ENCODE measurements around the gene PRPS1L1. TPM values are rescaled to one million over a fixed set of nuclear protein-coding genes. Genes with fewer than 3 reads are reported as not detected.

The PRPS1L1 gene
- total and polyA plus RNA-seq, 10 of the 15 experiments (the other 5 are each of a cell fraction or from before 2014, with no cell fraction given), result not detected

DNA sequence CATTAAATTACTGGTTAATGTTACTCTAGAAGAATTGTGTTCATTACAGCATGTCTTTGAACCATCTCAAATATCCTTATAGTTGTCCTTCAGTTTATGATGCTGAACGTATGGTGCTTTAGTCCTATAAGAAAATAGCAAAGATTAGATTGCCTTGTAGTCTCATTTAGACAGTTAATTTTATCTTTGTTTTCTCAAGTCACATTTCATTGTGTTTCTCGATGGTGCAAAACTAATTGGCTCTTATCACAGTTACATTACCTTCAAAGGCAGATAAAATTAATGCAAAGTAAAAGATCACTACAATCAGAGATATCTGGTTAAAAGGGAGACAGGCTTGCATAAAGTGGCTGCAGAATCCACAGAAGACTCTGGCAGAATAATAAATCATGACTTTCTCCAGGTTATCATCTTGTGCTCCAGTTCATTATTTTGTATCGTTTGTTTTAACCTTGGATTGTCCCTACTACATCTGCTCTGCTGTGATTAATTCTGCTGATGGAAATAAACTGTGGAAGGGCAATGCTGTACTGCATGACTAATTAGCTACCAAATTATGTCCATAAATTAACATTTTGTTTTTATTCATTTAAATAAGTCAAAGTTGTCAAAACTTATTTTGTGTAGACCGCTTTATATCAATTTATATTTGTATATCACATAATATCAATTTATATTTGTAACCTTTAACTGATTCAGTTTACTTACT is 24.2 kb downstream of the PRPS1L1 start:
- Histone ChIP-seq H3K27me3 (replicated peaks in 1 of 2; ENCODE audit: control insufficient read depth in 2 of 2, insufficient read depth in 2 of 2, low read length in 1 of 2) (no peaks in the 10 kb centered on the region), H3K9ac (ENCODE audit: control insufficient read depth, insufficient read depth, low read length) (no peak overlapping the region), H3K27ac (ENCODE audit: control insufficient read depth, insufficient read depth) (no peak overlapping the region), H4K20me1 (ENCODE audit: control insufficient read depth, insufficient read depth) (no peaks in the 10 kb centered on the region), H3K36me3 (ENCODE audit: control insufficient read depth in 2 of 2, insufficient read depth in 2 of 2, low read length in 1 of 2) (no peaks in the 10 kb centered on the region), H3K9me3 (replicated peaks; ENCODE audit: control insufficient read depth, insufficient read depth, low read length) (no peaks in the 10 kb centered on the region; the same call in 2 of the 3 replicates), H3K79me2 (ENCODE audit: control insufficient read depth, insufficient read depth, low read length) (no peaks in the 10 kb centered on the region), H3K4me1 (ENCODE audit: control insufficient read depth, insufficient read depth, low read length) (no peaks in the 10 kb centered on the region), H3K4me3 (no peak overlapping the region), H2AFZ (ENCODE audit: control insufficient read depth, low read depth, low read length) (no peak overlapping the region), H3K4me2 (ENCODE audit: control insufficient read depth, insufficient read depth) (no peak overlapping the region)
- FAIRE-seq (no peak), DNase-seq (ENCODE audit: low read depth, low spot score) (no peak), ATAC-seq (no peak)
- intact Hi-C loops (cut with micrococcal nuclease; ENCODE audit: unreplicated experiment), result no loop called here
- TF ChIP-seq EP300 (IDR thresholded peaks at IDR 0.05; ENCODE audit: borderline replicate concordance in 1 of 2, control insufficient read depth in 1 of 2, low read depth in 2 of 2, low read length in 2 of 2), result no peak
- TF ChIP-seq, protein P1, sequence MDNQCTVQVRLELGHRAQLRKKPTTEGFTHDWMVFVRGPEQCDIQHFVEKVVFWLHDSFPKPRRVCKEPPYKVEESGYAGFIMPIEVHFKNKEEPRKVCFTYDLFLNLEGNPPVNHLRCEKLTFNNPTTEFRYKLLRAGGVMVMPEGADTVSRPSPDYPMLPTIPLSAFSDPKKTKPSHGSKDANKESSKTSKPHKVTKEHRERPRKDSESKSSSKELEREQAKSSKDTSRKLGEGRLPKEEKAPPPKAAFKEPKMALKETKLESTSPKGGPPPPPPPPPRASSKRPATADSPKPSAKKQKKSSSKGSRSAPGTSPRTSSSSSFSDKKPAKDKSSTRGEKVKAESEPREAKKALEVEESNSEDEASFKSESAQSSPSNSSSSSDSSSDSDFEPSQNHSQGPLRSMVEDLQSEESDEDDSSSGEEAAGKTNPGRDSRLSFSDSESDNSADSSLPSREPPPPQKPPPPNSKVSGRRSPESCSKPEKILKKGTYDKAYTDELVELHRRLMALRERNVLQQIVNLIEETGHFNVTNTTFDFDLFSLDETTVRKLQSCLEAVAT (IDR thresholded peaks at IDR 0.05), result no peak
- 22% methylated on average over 4 of the region's 4 CpGs for WGBS (ENCODE audit: insufficient coverage, insufficient replicate concordance, low lambda C conversion rate, missing lambda C conversion rate)
- SMC1A ChIA-PET (ENCODE audit: uncharacterized antibody, unreplicated experiment), result no interaction called here
- BruUV-seq (replicated peaks), result no TSS peak
- POLR2A ChIA-PET, result no interaction called here
- CTCF ChIA-PET, result no interaction called here
- RAD21 ChIA-PET (ENCODE audit: unreplicated experiment), result no interaction called here
- in situ Hi-C loops (cut with MboI), result no loop called here

DNA sequence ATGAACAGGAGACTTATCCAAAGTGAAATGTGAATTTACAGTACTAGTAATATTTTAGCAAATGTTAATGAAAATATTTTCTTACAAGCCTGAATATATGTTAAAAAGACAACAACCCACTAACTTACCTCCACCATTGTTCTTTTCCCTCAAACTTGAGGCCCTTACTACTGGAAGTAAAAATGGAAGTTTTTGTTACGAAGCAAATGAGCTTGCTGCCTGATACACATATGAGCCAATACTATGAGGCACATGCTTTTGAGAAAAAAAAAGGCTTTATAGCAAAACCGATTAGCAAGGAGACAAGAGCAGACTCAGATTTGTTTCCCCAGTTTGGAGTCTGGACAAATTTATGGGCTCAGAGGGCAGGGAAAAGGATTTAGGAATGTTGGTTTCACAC is 29.0 kb downstream of the PRPS1L1 start:
- in situ Hi-C loops (cut with MboI), result no loop called here
- BruUV-seq (replicated peaks), result no TSS peak
- ATAC-seq, result no peak
- Histone ChIP-seq H4K20me1 (ENCODE audit: control insufficient read depth, insufficient read depth) (no peaks in the 10 kb centered on the region), H3K9me3 (replicated peaks; ENCODE audit: control insufficient read depth, insufficient read depth, low read length) (no peaks in the 10 kb centered on the region; the same call in 2 of the 3 replicates), H3K9ac (ENCODE audit: control insufficient read depth, insufficient read depth, low read length) (no peak overlapping the region), H2AFZ (ENCODE audit: control insufficient read depth, low read depth, low read length) (no peak overlapping the region), H3K27me3 (replicated peaks in 1 of 2; ENCODE audit: control insufficient read depth in 2 of 2, insufficient read depth in 2 of 2, low read length in 1 of 2) (no peaks in the 10 kb centered on the region), H3K79me2 (ENCODE audit: control insufficient read depth, insufficient read depth, low read length) (no peaks in the 10 kb centered on the region), H3K4me1 (ENCODE audit: control insufficient read depth, insufficient read depth, low read length) (no peaks in the 10 kb centered on the region), H3K4me3 (no peak overlapping the region), H3K27ac (ENCODE audit: control insufficient read depth, insufficient read depth) (no peak overlapping the region), H3K4me2 (ENCODE audit: control insufficient read depth, insufficient read depth) (no peak overlapping the region), H3K36me3 (ENCODE audit: control insufficient read depth in 2 of 2, insufficient read depth in 2 of 2, low read length in 1 of 2) (no peaks in the 10 kb centered on the region)
- CTCF ChIA-PET, result no interaction called here
- POLR2A ChIA-PET, result no interaction called here
- SMC1A ChIA-PET (ENCODE audit: uncharacterized antibody, unreplicated experiment), result interaction anchor here (0.7 kb wide), 1 partner anchor 228 kb away, joined by 3 read pairs; no protein-coding TSS in a partner anchor
- intact Hi-C loops (cut with micrococcal nuclease; ENCODE audit: unreplicated experiment), result no loop called here
- no peak for DNase-seq (ENCODE audit: low read depth, low spot score)
- 38% methylated on average over 2 of the region's 2 CpGs for WGBS (ENCODE audit: insufficient coverage, insufficient replicate concordance, low lambda C conversion rate, missing lambda C conversion rate)
- RAD21 ChIA-PET (ENCODE audit: unreplicated experiment), result no interaction called here
- no peak for FAIRE-seq
- TF ChIP-seq RFX5 (IDR thresholded peaks at IDR 0.05; ENCODE audit: low read depth, low read length), result no peak
- TF ChIP-seq TBL1XR1 (IDR thresholded peaks at IDR 0.05; ENCODE audit: low read depth, low read length), result no peak
- no peak for TF ChIP-seq SMARCA5 (IDR thresholded peaks at IDR 0.05)
- TF ChIP-seq IKZF1 (conservative IDR thresholded peaks at IDR 0.05), result no peak
- TF ChIP-seq SRF (IDR thresholded peaks at IDR 0.05; ENCODE audit: low read depth in 2 of 2, low read length in 2 of 2), result no peak
- no peak for TF ChIP-seq ZNF207 (IDR thresholded peaks at IDR 0.05; ENCODE audit: borderline replicate concordance)
- TF ChIP-seq, protein P2, sequence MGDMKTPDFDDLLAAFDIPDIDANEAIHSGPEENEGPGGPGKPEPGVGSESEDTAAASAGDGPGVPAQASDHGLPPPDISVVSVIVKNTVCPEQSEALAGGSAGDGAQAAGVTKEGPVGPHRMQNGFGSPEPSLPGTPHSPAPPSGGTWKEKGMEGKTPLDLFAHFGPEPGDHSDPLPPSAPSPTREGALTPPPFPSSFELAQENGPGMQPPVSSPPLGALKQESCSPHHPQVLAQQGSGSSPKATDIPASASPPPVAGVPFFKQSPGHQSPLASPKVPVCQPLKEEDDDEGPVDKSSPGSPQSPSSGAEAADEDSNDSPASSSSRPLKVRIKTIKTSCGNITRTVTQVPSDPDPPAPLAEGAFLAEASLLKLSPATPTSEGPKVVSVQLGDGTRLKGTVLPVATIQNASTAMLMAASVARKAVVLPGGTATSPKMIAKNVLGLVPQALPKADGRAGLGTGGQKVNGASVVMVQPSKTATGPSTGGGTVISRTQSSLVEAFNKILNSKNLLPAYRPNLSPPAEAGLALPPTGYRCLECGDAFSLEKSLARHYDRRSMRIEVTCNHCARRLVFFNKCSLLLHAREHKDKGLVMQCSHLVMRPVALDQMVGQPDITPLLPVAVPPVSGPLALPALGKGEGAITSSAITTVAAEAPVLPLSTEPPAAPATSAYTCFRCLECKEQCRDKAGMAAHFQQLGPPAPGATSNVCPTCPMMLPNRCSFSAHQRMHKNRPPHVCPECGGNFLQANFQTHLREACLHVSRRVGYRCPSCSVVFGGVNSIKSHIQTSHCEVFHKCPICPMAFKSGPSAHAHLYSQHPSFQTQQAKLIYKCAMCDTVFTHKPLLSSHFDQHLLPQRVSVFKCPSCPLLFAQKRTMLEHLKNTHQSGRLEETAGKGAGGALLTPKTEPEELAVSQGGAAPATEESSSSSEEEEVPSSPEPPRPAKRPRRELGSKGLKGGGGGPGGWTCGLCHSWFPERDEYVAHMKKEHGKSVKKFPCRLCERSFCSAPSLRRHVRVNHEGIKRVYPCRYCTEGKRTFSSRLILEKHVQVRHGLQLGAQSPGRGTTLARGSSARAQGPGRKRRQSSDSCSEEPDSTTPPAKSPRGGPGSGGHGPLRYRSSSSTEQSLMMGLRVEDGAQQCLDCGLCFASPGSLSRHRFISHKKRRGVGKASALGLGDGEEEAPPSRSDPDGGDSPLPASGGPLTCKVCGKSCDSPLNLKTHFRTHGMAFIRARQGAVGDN (IDR thresholded peaks at IDR 0.05), result no peak
- TF ChIP-seq TCF12 (IDR thresholded peaks at IDR 0.05; ENCODE audit: low read depth, low read length), result no peak
- no peak for TF ChIP-seq EZH2 (IDR thresholded peaks at IDR 0.05; ENCODE audit: borderline replicate concordance, control insufficient read depth, low read depth, low read length)
- TF ChIP-seq ZNF24 (IDR thresholded peaks at IDR 0.05), result no peak
